Calu3 (cell line): ENCODE data around the gene DYRK1A. TPM values are rescaled to one million over a fixed set of nuclear protein-coding genes. Genes with fewer than 3 reads are reported as not detected.

Experiments
- BruUV-seq: library from RNA; stranded (reverse); fragments of 400-500 nt; replicated peaks from 2 replicates; lab custom pipeline; 2021; lab: Mats Ljungman, UMichigan
- CTCF ChIA-PET: fragments of 300-600 bp; sonication (Branson Sonifier 250); formaldehyde crosslinking; loops from one replicate; lab custom pipeline; 2022; ENCODE audit warnings: antibody characterized with exemption; lab: Charles Lee
- DNase-seq: peaks from one replicate; pipeline ENCODE4 v3.0.0; 2022
- H3K27ac Mint-ChIP-seq: one replicate; pipeline ENCODE4 v1.8.0; 2022; ENCODE audit warnings: mixed read lengths; ENCODE audit not compliant: unreplicated experiment
- H3K27me3 Mint-ChIP-seq: one replicate; pipeline ENCODE4 v1.8.0; 2022; ENCODE audit warnings: mixed read lengths; ENCODE audit not compliant: unreplicated experiment
- H3K36me3 Mint-ChIP-seq: one replicate; pipeline ENCODE4 v1.8.0; 2022; ENCODE audit warnings: mild to moderate bottlenecking, moderate library complexity, mixed read lengths; ENCODE audit not compliant: insufficient read depth, unreplicated experiment
- H3K4me1 Mint-ChIP-seq: one replicate; pipeline ENCODE4 v1.8.0; 2022; ENCODE audit warnings: mild to moderate bottlenecking, low read depth, mixed read lengths; ENCODE audit not compliant: unreplicated experiment
- H3K4me3 Mint-ChIP-seq: one replicate; pipeline ENCODE4 v1.8.0; 2022; ENCODE audit warnings: mild to moderate bottlenecking, low read depth, moderate library complexity, mixed read lengths; ENCODE audit not compliant: unreplicated experiment
- H3K9me3 Mint-ChIP-seq: one replicate; pipeline ENCODE4 v1.8.0; 2022; ENCODE audit warnings: low read depth, mixed read lengths; ENCODE audit not compliant: unreplicated experiment
- CTCF ChIP-seq: fragments of 200-600 bp; IDR thresholded peaks from one replicate; pipeline ENCODE4 v1.8.0; 2022; ENCODE audit warnings: antibody characterized with exemption; ENCODE audit not compliant: unreplicated experiment
- intact Hi-C: fragments of 100-400 bp; cut with micrococcal nuclease; formaldehyde crosslinking; loops from one replicate; pipeline ENCODE4 v1.10.0; 2022; ENCODE audit not compliant: unreplicated experiment
- total RNA-seq: library from RNA; stranded (reverse); gene quantifications from 2 replicates; pipeline ENCODE4 v1.2.3, GENCODE V29; 2022

Gene DYRK1A
- total RNA-seq, 1 experiment from 2014 or later = 45.4 TPM

- H3K27ac Mint-ChIP-seq = no peak overlapping the region
- intact Hi-C loops = no loop called here
- no TSS peak for BruUV-seq
Measured at GRCh38 chr21:37421306-37421705, 54.7 kb downstream of the DYRK1A start.

GRCh38 chr21:37422382-37422781 lies 55.8 kb downstream of the DYRK1A start:
- intact Hi-C loops = no loop called here
- Mint-ChIP-seq H3K27ac (no peak overlapping the region), H3K27me3 (no peaks in the 10 kb centered on the region), H3K9me3 (no peaks in the 10 kb centered on the region), H3K36me3 (peaks cover 20% of the 10 kb centered on the region), H3K4me1 (peaks cover 9% of the 10 kb centered on the region), H3K4me3 (no peak overlapping the region)
- DNase-seq = no peak
- TF ChIP-seq CTCF = no peak
- no TSS peak for BruUV-seq
- CTCF ChIA-PET = no interaction called here

More at GRCh38 chr21:37421306-37421705, 54.7 kb downstream of the DYRK1A start:
- CTCF ChIA-PET = no interaction called here
- Mint-ChIP-seq H3K36me3 (peaks cover 14% of the 10 kb centered on the region), H3K9me3 (no peaks in the 10 kb centered on the region), H3K4me1 (peaks cover 8% of the 10 kb centered on the region), H3K27me3 (no peaks in the 10 kb centered on the region), H3K4me3 (no peak overlapping the region)
- no peak for TF ChIP-seq CTCF
- DNase-seq = no peak

- no peak for DNase-seq
- intact Hi-C loops = no loop called here
- H3K4me1 Mint-ChIP-seq = peaks cover 9% of the 10 kb centered on the region
- no peaks in the 10 kb centered on the region for H3K27me3 Mint-ChIP-seq
- BruUV-seq = no TSS peak
- H3K36me3 Mint-ChIP-seq = peaks cover 20% of the 10 kb centered on the region
- no peak overlapping the region for H3K4me3 Mint-ChIP-seq
- TF ChIP-seq CTCF = no peak
- CTCF ChIA-PET = interaction anchor here (0.5 kb wide), 1 partner anchor 35 kb away, joined by 5 read pairs; no protein-coding TSS in a partner anchor
- H3K27ac Mint-ChIP-seq = no peak overlapping the region
- no peaks in the 10 kb centered on the region for H3K9me3 Mint-ChIP-seq
Measured at GRCh38 chr21:37423103-37423502, 56.5 kb downstream of the DYRK1A start.

- Mint-ChIP-seq H3K36me3 (peaks cover 20% of the 10 kb centered on the region), H3K27ac (no peak overlapping the region), H3K9me3 (no peaks in the 10 kb centered on the region), H3K27me3 (no peaks in the 10 kb centered on the region), H3K4me1 (peaks cover 9% of the 10 kb centered on the region), H3K4me3 (no peak overlapping the region)
- intact Hi-C loops = no loop called here
- no peak for DNase-seq
- TF ChIP-seq CTCF = no peak
- CTCF ChIA-PET = no interaction called here
- no TSS peak for BruUV-seq
Measured at GRCh38 chr21:37424396-37424795, 57.8 kb downstream of the DYRK1A start.
